Calu3 (cell line): ENCODE results near the gene SCRT2. TPM values are rescaled to one million over a fixed set of nuclear protein-coding genes. Genes with fewer than 3 reads are reported as not detected.

Source experiments
- BruUV-seq: library from RNA; stranded (reverse); fragments of 400-500 nt; replicated peaks from 2 replicates; lab custom pipeline; 2021; lab: Mats Ljungman, UMichigan
- CTCF ChIA-PET: fragments of 300-600 bp; sonication (Branson Sonifier 250); formaldehyde crosslinking; loops from one replicate; lab custom pipeline; 2022; ENCODE audit warnings: antibody characterized with exemption; lab: Charles Lee
- DNase-seq: peaks from one replicate; pipeline ENCODE4 v3.0.0; 2022
- H3K27ac Mint-ChIP-seq: one replicate; pipeline ENCODE4 v1.8.0; 2022; ENCODE audit warnings: mixed read lengths; ENCODE audit not compliant: unreplicated experiment
- H3K27me3 Mint-ChIP-seq: one replicate; pipeline ENCODE4 v1.8.0; 2022; ENCODE audit warnings: mixed read lengths; ENCODE audit not compliant: unreplicated experiment
- H3K36me3 Mint-ChIP-seq: one replicate; pipeline ENCODE4 v1.8.0; 2022; ENCODE audit warnings: mild to moderate bottlenecking, moderate library complexity, mixed read lengths; ENCODE audit not compliant: insufficient read depth, unreplicated experiment
- H3K4me1 Mint-ChIP-seq: one replicate; pipeline ENCODE4 v1.8.0; 2022; ENCODE audit warnings: mild to moderate bottlenecking, low read depth, mixed read lengths; ENCODE audit not compliant: unreplicated experiment
- H3K4me3 Mint-ChIP-seq: one replicate; pipeline ENCODE4 v1.8.0; 2022; ENCODE audit warnings: mild to moderate bottlenecking, low read depth, moderate library complexity, mixed read lengths; ENCODE audit not compliant: unreplicated experiment
- H3K9me3 Mint-ChIP-seq: one replicate; pipeline ENCODE4 v1.8.0; 2022; ENCODE audit warnings: low read depth, mixed read lengths; ENCODE audit not compliant: unreplicated experiment
- CTCF ChIP-seq: fragments of 200-600 bp; IDR thresholded peaks from one replicate; pipeline ENCODE4 v1.8.0; 2022; ENCODE audit warnings: antibody characterized with exemption; ENCODE audit not compliant: unreplicated experiment
- intact Hi-C: fragments of 100-400 bp; cut with micrococcal nuclease; formaldehyde crosslinking; loops from one replicate; pipeline ENCODE4 v1.10.0; 2022; ENCODE audit not compliant: unreplicated experiment
- total RNA-seq: library from RNA; stranded (reverse); gene quantifications from 2 replicates; pipeline ENCODE4 v1.2.3, GENCODE V29; 2022

SCRT2 gene
- total RNA-seq, 1 experiment from 2014 or later = not detected

DNA sequence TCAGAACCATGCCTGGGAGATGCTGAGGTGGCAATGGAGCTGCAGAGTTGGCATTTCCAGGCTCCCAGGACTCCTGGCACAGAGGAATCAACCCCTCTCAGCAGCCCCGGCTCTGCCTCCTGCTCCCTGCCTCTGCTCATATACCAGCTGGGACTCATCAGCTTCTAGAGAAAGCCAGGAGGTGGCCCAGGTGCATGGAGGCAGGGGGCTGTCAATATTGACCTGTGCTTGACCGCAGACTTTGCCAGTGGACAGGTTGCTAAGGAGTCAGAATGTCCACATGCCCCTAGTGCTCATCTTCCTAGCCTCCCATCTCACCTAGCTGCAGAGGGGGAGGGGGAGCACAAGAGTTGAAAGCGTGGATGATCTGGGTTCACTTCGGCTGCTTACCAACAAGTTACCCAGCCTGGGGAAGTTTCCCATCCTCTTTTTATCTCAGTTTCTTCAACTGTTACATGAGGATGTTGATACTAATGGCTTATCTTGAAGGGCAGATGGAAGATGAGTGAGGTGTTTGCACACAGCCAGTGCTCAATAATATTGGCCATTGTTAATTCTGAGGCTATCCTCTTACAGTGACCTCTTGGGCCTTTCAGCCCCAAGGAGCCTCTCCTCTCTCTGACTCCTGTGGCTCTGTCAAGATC, 9.2 kb upstream of the SCRT2 start:
- H3K27ac Mint-ChIP-seq = no peak overlapping the region
- no peak for TF ChIP-seq CTCF
- H3K4me3 Mint-ChIP-seq = no peak overlapping the region
- no peak for DNase-seq
- no TSS peak for BruUV-seq
- H3K4me1 Mint-ChIP-seq = no peaks in the 10 kb centered on the region
- no peaks in the 10 kb centered on the region for H3K9me3 Mint-ChIP-seq
- peaks cover 40% of the 10 kb centered on the region for H3K27me3 Mint-ChIP-seq
- intact Hi-C loops = no loop called here
- no peaks in the 10 kb centered on the region for H3K36me3 Mint-ChIP-seq
- CTCF ChIA-PET = no interaction called here

DNA sequence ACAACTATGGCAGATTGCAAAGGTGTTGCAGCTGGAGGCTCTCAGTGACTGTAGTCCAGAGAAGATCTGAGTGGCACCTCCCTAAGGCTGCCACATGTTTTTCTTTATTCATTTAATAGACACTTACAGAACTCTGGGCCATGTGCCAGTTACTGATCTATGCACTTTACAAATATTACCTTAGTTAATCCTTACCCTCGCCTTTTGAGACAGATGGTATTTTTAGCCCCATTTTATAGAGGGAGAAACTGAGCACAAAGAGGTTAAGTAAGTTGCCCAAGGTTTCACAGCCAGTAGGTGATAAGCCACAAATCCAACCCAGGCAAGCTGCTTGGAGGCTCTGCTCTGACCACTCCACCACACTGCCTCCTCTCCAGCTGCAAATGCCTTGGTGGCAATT, 6.5 kb upstream of the SCRT2 start:
- BruUV-seq = no TSS peak
- no peak for DNase-seq

DNA sequence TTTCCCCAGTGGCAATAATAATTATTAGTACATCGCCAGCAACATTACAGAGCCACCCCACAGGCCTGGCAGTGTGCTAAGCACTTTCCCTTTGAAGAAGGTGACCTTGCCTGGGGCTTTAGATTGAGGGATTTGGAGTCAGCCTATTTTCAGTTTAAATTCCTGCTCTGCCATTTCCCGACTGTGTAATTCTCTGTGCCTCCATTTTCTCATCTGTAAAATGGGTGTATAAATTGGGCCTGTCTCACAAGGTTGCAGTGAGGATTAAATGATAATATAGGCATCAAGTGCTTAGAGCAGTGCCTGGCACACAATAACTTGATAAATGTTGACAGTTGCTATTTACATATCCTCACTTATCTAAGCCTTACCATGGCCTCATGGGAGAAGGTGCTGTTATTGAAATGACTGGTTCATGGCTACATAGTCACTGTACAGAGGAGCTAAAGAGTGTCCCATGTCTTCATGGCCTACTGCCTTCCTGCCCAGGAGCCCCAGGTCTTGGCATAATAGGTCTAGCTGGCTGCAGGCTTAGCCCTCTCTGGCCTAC, 5.1 kb upstream of the SCRT2 start:
- Mint-ChIP-seq H3K27ac (no peak overlapping the region), H3K4me3 (no peak overlapping the region), H3K36me3 (no peaks in the 10 kb centered on the region), H3K9me3 (no peaks in the 10 kb centered on the region), H3K27me3 (peaks cover 40% of the 10 kb centered on the region), H3K4me1 (peaks cover 7% of the 10 kb centered on the region)
- no peak for DNase-seq
- CTCF ChIA-PET = no interaction called here
- no peak for TF ChIP-seq CTCF
- BruUV-seq = no TSS peak
- intact Hi-C loops = no loop called here

More for the DNA sequence above, 6.5 kb upstream of the SCRT2 start:
- H3K9me3 Mint-ChIP-seq = no peaks in the 10 kb centered on the region
- no peaks in the 10 kb centered on the region for H3K36me3 Mint-ChIP-seq
- peaks cover 38% of the 10 kb centered on the region for H3K27me3 Mint-ChIP-seq
- intact Hi-C loops = no loop called here
- no peak overlapping the region for H3K4me3 Mint-ChIP-seq
- CTCF ChIA-PET = no interaction called here
- TF ChIP-seq CTCF = no peak
- no peaks in the 10 kb centered on the region for H3K4me1 Mint-ChIP-seq
- no peak overlapping the region for H3K27ac Mint-ChIP-seq

DNA sequence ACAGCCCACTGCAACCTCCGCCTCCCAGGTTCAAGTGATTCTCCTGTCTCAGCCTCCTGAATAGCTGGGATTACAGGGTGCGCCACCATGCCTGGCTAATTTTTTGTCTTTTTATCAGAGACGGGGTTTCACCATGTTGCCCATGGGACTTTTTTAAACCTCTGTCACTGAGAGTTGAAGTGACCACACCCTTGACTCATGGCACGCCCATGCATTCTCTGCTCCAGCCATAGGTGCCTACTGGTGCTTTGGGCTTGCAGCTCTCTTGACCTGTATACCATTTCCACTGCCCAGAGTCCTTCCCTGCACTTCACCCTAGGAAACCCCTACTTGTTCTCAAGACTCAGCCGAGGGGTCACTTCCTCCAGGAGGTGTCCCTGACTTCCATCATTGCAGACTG, 2.4 kb upstream of the SCRT2 start:
- no peak for TF ChIP-seq CTCF
- CTCF ChIA-PET = no interaction called here
- no peaks in the 10 kb centered on the region for H3K9me3 Mint-ChIP-seq
- BruUV-seq = no TSS peak
- H3K27me3 Mint-ChIP-seq = peaks cover 60% of the 10 kb centered on the region
- peaks cover 17% of the 10 kb centered on the region for H3K4me1 Mint-ChIP-seq
- no peak overlapping the region for H3K4me3 Mint-ChIP-seq
- intact Hi-C loops = no loop called here
- no peaks in the 10 kb centered on the region for H3K36me3 Mint-ChIP-seq
- no peak for DNase-seq
- H3K27ac Mint-ChIP-seq = no peak overlapping the region
